ENCODE data around the gene EXOC7.

GRCh38 chr17:76106703-76107102, 3.1 kb upstream of the EXOC7 start:
- TF ChIP-seq CTCF (conservative IDR thresholded peaks at IDR 0.05; ENCODE audit: low read depth, low read length) (no peak), EZH2 (IDR thresholded peaks at IDR 0.05; ENCODE audit: borderline replicate concordance, low read depth, low read length, poor library complexity, severe bottlenecking) (no peak)

All from A673 (cell line).